GM19328 (cell line): Measurements from ENCODE around the gene CCDC185.

Source experiments
- ATAC-seq: cut with Tn5 transposase; IDR thresholded peaks from one replicate; pipeline ENCODE4 v1.9.1; 2021; ENCODE audit warnings: mild to moderate bottlenecking, moderate library complexity; ENCODE audit not compliant: unreplicated experiment

CCDC185 gene

GRCh38 chr1:223429313-223429731, 36.1 kb downstream of the CCDC185 start:
- ATAC-seq: no peak

DNA sequence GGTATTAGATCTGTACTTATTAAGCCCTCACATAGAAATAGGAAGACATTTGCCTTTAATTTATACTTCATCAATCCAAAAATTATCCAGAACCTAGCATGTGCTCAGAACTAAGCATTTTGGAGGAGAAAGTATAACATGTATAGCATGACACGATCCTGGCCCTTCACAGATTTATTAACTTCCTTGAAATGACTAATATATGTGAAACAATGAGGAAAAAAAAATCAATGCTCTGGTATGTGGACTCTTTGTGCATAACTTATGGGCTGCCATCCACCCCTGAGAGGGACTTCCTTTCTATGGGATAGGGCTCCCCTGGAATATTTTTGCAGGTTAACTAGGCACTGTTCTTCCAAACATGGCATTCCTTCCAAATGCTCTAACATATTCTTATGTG, 36.6 kb downstream of the CCDC185 start:
- no peak for ATAC-seq

GRCh38 chr1:223430236-223430635, 37.0 kb downstream of the CCDC185 start:
- no peak for ATAC-seq

- no peak for ATAC-seq
These were observed 43.9 kb downstream of the CCDC185 start for GRCh38 chr1:223437151-223437550.

GRCh38 chr1:223443397-223443796, 50.2 kb downstream of the CCDC185 start:
- no peak for ATAC-seq

GRCh38 chr1:223444411-223444810, 51.2 kb downstream of the CCDC185 start:
- ATAC-seq: no peak
